OCI-LY1 (cell line): ENCODE data around the gene TRIM77.
"Not testable (repeated sequence)": the region's sequence is repeated elsewhere in the genome, so short reads cannot be mapped to it uniquely, and the experiment has no call there.

Source experiments
- H2AFZ ChIP-seq: fragments of 200-600 bp; sonication (generic), shearing (Covaris generic); 2 replicates; pipeline ENCODE4 v1.6.0; 2014; ENCODE audit warnings: antibody characterized with exemption, mild to moderate bottlenecking, low read length
- H3F3A ChIP-seq: fragments of 200-600 bp; sonication (generic), shearing (Covaris generic); 2 replicates; pipeline ENCODE4 v1.6.0; 2014; ENCODE audit warnings: mild to moderate bottlenecking, antibody characterized with exemption, low read length, moderate library complexity; ENCODE audit not compliant: insufficient read depth
- H3K27ac ChIP-seq: fragments of 200-600 bp; sonication (generic); 2 replicates; pipeline ENCODE4 v1.5.1; 2014; ENCODE audit warnings: low read length, mixed run types, mild to moderate bottlenecking, low read depth; ENCODE audit not compliant: poor library complexity, severe bottlenecking
- H3K27me3 ChIP-seq: fragments of 200-600 bp; sonication (generic); 2 replicates; pipeline ENCODE4 v1.6.0; 2014; ENCODE audit warnings: antibody characterized with exemption, mild to moderate bottlenecking, low read length, moderate library complexity; ENCODE audit not compliant: insufficient read depth
- H3K36me3 ChIP-seq: fragments of 200-600 bp; sonication (generic); 2 replicates; pipeline ENCODE4 v1.6.1; 2014; ENCODE audit warnings: mild to moderate bottlenecking, antibody characterized with exemption, low read length, moderate library complexity, mixed read lengths; ENCODE audit not compliant: insufficient read depth
- H3K4me1 ChIP-seq: fragments of 200-600 bp; sonication (generic); 2 replicates; pipeline ENCODE4 v1.5.1; 2014; ENCODE audit warnings: mild to moderate bottlenecking, low read length, moderate library complexity; ENCODE audit not compliant: insufficient read depth, severe bottlenecking
- H3K4me2 ChIP-seq: fragments of 200-600 bp; sonication (generic), shearing (Covaris generic); 2 replicates; pipeline ENCODE4 v1.6.1; 2014; ENCODE audit warnings: low read length
- H3K4me3 ChIP-seq: fragments of 200-600 bp; sonication (generic); 2 replicates; pipeline ENCODE4 v1.5.1; 2014; ENCODE audit warnings: low read length, low read depth, mild to moderate bottlenecking, mixed read lengths; ENCODE audit not compliant: poor library complexity, severe bottlenecking
- H3K79me2 ChIP-seq: fragments of 200-600 bp; shearing (Covaris generic); 2 replicates; pipeline ENCODE4 v1.6.1; 2016; ENCODE audit warnings: mixed run types, low read length, mixed read lengths; ENCODE audit not compliant: insufficient read depth
- H3K9ac ChIP-seq: fragments of 200-600 bp; sonication (generic), shearing (Covaris generic); 2 replicates; pipeline ENCODE4 v1.6.1; 2014; ENCODE audit warnings: mild to moderate bottlenecking, low read length, mixed read lengths
- H3K9me2 ChIP-seq: fragments of 200-600 bp; sonication (generic), shearing (Covaris generic); 2 replicates; pipeline ENCODE4 v1.6.1; 2014; ENCODE audit warnings: low read depth, mild to moderate bottlenecking, low read length, mixed read lengths
- H3K9me3 ChIP-seq: fragments of 200-600 bp; shearing (Covaris generic); 2 replicates; pipeline ENCODE4 v1.6.1; 2014; ENCODE audit warnings: low read length, mixed read lengths
- H4K20me1 ChIP-seq: fragments of 200-600 bp; sonication (generic), shearing (Covaris generic); 2 replicates; pipeline ENCODE4 v1.6.0; 2016; ENCODE audit warnings: mild to moderate bottlenecking, low read length; ENCODE audit not compliant: insufficient read depth
- CTCF ChIP-seq: fragments of 200-600 bp; sonication (generic), shearing (Covaris generic); IDR thresholded peaks from 2 replicates; pipeline ENCODE4 v1.5.1; 2017; ENCODE audit warnings: mild to moderate bottlenecking, antibody characterized with exemption, low read length, moderate library complexity, mixed read lengths

Gene TRIM77

GRCh38 chr11:89673380-89673779 is 36.7 kb upstream of the TRIM77 start:
- H3K36me3 ChIP-seq, H3K79me2 ChIP-seq, H2AFZ ChIP-seq, H3K4me3 ChIP-seq, H3K27me3 ChIP-seq, H3K27ac ChIP-seq, H3F3A ChIP-seq, H4K20me1 ChIP-seq, H3K4me1 ChIP-seq, H3K9me2 ChIP-seq, H3K9ac ChIP-seq, H3K4me2 ChIP-seq, H3K9me3 ChIP-seq: not testable (repeated sequence)

- not testable (repeated sequence) for H3K36me3 ChIP-seq, H2AFZ ChIP-seq, H3K9ac ChIP-seq, H3K27me3 ChIP-seq, H3K4me1 ChIP-seq, H4K20me1 ChIP-seq, H3K4me2 ChIP-seq, H3F3A ChIP-seq, H3K27ac ChIP-seq, H3K9me3 ChIP-seq, H3K9me2 ChIP-seq, H3K4me3 ChIP-seq, H3K79me2 ChIP-seq
- peak; percentile 21; the same call in 1 of the 2 replicates for TF ChIP-seq CTCF
These were observed 34.7 kb upstream of the TRIM77 start for GRCh38 chr11:89675383-89675782.

GRCh38 chr11:89675948-89676347 is 34.2 kb upstream of the TRIM77 start:
- H3K4me2 ChIP-seq, H3K79me2 ChIP-seq, H4K20me1 ChIP-seq, H2AFZ ChIP-seq, H3K27me3 ChIP-seq, H3K4me1 ChIP-seq, H3K27ac ChIP-seq, H3F3A ChIP-seq, H3K9me3 ChIP-seq, H3K9ac ChIP-seq, H3K36me3 ChIP-seq, H3K9me2 ChIP-seq, H3K4me3 ChIP-seq: not testable (repeated sequence)

GRCh38 chr11:89707080-89707479 is 3.0 kb upstream of the TRIM77 start:
- H3K36me3 ChIP-seq, H4K20me1 ChIP-seq, H3K9ac ChIP-seq, H3F3A ChIP-seq, H3K4me3 ChIP-seq, H3K4me2 ChIP-seq, H3K27ac ChIP-seq, H3K9me3 ChIP-seq, H3K4me1 ChIP-seq, H3K79me2 ChIP-seq, H3K27me3 ChIP-seq, H2AFZ ChIP-seq, H3K9me2 ChIP-seq: not testable (repeated sequence)

GRCh38 chr11:89724866-89725498 is 14.9 kb downstream of the TRIM77 start:
- H3F3A ChIP-seq, H3K9ac ChIP-seq, H3K9me3 ChIP-seq, H3K9me2 ChIP-seq, H2AFZ ChIP-seq, H3K4me2 ChIP-seq, H3K4me3 ChIP-seq, H3K27me3 ChIP-seq, H4K20me1 ChIP-seq, H3K4me1 ChIP-seq, H3K27ac ChIP-seq, H3K36me3 ChIP-seq, H3K79me2 ChIP-seq: not testable (repeated sequence)

GRCh38 chr11:89730215-89730614 is 20.1 kb downstream of the TRIM77 start:
- H3K4me1 ChIP-seq, H2AFZ ChIP-seq, H3K4me3 ChIP-seq, H3K27me3 ChIP-seq, H3K4me2 ChIP-seq, H3F3A ChIP-seq, H3K9me2 ChIP-seq, H3K9me3 ChIP-seq, H3K27ac ChIP-seq, H3K79me2 ChIP-seq, H3K9ac ChIP-seq, H3K36me3 ChIP-seq, H4K20me1 ChIP-seq: not testable (repeated sequence)
